CD4-positive, alpha-beta T cell (primary cell): ENCODE measurements around the gene PLXDC2. TPM values are rescaled to one million over a fixed set of nuclear protein-coding genes. Genes with fewer than 3 reads are reported as not detected.

Experiments used
- ATAC-seq: fragments of 200-7000 bp; cut with Tn5 transposase; one replicate; pipeline ENCODE4 v1.10.0; 2022; ENCODE audit warnings: mild to moderate bottlenecking; ENCODE audit not compliant: poor library complexity
- CTCF ChIA-PET: fragments of 350-600 bp; sonication (Branson Sonifier 250); formaldehyde crosslinking; loops from one replicate; lab custom pipeline; 2021; ENCODE audit warnings: antibody characterized with exemption, inconsistent platforms; lab: Charles Lee
- POLR2A ChIA-PET: fragments of 350-600 bp; sonication (Branson Sonifier 250); formaldehyde crosslinking; loops from one replicate; lab custom pipeline; 2021; ENCODE audit warnings: antibody characterized with exemption, inconsistent platforms; lab: Charles Lee
- DNase-seq, 14 experiments: peaks; one replicate each; pipeline ENCODE4 v3.0.0-alpha.2; 2013 to 2020; ENCODE audit warnings: mixed read lengths in 2 of 14
- H3K27ac ChIP-seq, 2 donors: one replicate each; pipeline versions ENCODE4 v1.5.1 to v1.7.0; 2013; ENCODE audit warnings: low read length in 2 of 2, low read depth in 1 of 2, mild to moderate bottlenecking in 1 of 2
- H3K27me3 ChIP-seq, 2 experiments: 1 replicate in 1 of 2; 2 replicates in 1 of 2; pipeline versions ENCODE4 v1.6.1 to v1.7.0; 2013; ENCODE audit warnings: low read length in 2 of 2, control low read depth in 1 of 2, mild to moderate bottlenecking in 1 of 2, moderate library complexity in 1 of 2; ENCODE audit not compliant: insufficient read depth in 2 of 2, control insufficient read depth in 1 of 2
- H3K36me3 ChIP-seq: one replicate; pipeline ENCODE4 v1.6.1; 2013; ENCODE audit warnings: low read length, control low read depth; ENCODE audit not compliant: insufficient read depth
- H3K4me1 ChIP-seq: one replicate; pipeline ENCODE4 v1.6.1; 2013; ENCODE audit warnings: low read length, control low read depth; ENCODE audit not compliant: insufficient read depth
- H3K4me3 ChIP-seq: one replicate; pipeline ENCODE4 v1.5.1; 2013; ENCODE audit warnings: mild to moderate bottlenecking, low read length, moderate library complexity
- H3K9me3 ChIP-seq, 2 experiments: 1 replicate in 1 of 2; 2 replicates in 1 of 2; pipeline versions ENCODE4 v1.6.1 to v1.7.0; 2013; ENCODE audit warnings: low read length in 2 of 2, mild to moderate bottlenecking in 2 of 2, control low read depth in 1 of 2, moderate library complexity in 1 of 2; ENCODE audit not compliant: control insufficient read depth in 1 of 2, insufficient read depth in 1 of 2
- H3K27ac Mint-ChIP-seq: one replicate; pipeline ENCODE4 v1.8.0; 2020; ENCODE audit warnings: mixed read lengths
- H3K27me3 Mint-ChIP-seq: one replicate; pipeline ENCODE4 v1.8.0; 2021; ENCODE audit warnings: mixed read lengths
- H3K36me3 Mint-ChIP-seq: one replicate; pipeline ENCODE4 v1.8.0; 2021; ENCODE audit warnings: low read depth, mixed read lengths
- H3K4me1 Mint-ChIP-seq: one replicate; pipeline ENCODE4 v1.8.0; 2021; ENCODE audit warnings: low read depth, mixed read lengths
- H3K4me3 Mint-ChIP-seq: one replicate; pipeline ENCODE4 v1.8.0; 2020; ENCODE audit warnings: mild to moderate bottlenecking, mixed read lengths
- H3K9me3 Mint-ChIP-seq: one replicate; pipeline ENCODE4 v1.8.0; 2020; ENCODE audit warnings: mixed read lengths
- CTCF ChIP-seq: fragments of 200-600 bp; IDR thresholded peaks from one replicate; pipeline ENCODE4 v1.8.0; 2022; ENCODE audit warnings: antibody characterized with exemption, mild to moderate bottlenecking
- intact Hi-C, 2 experiments: fragments of 100-400 bp; cut with DNase I in 1 of 2; cut with micrococcal nuclease in 1 of 2; formaldehyde crosslinking; loops; one replicate each; pipeline versions ENCODE4 v1.15.1 to v1.9.0; 2023 to 2025; cut with DNase I, micrococcal nuclease
- total RNA-seq, 174 experiments: library from RNA in 2 of 174; stranded (reverse) in 2 of 174; gene quantifications; one replicate each; pipeline ENCODE4 v1.2.3 and lab custom pipeline; 2021 to 2026

PLXDC2 gene
- total RNA-seq, 2 experiments from 2014 or later: 0.41 to 0.61 TPM

- H3K9me3 ChIP-seq: peaks cover 0 to 9% of the 10 kb centered on the region in 2 experiments
- Mint-ChIP-seq H3K9me3 (peaks cover 5% of the 10 kb centered on the region), H3K27me3 (no peaks in the 10 kb centered on the region), H3K27ac (no peak overlapping the region), H3K36me3 (no peaks in the 10 kb centered on the region), H3K4me1 (no peaks in the 10 kb centered on the region), H3K4me3 (no peak overlapping the region)
- no peaks in the 10 kb centered on the region for H3K4me1 ChIP-seq
- H3K4me3 ChIP-seq: no peak overlapping the region
- DNase-seq (no peak), ATAC-seq (no peak)
- ChIA-PET CTCF (no interaction called here), POLR2A (no interaction called here)
- H3K27me3 ChIP-seq: no peaks in the 10 kb centered on the region
- no peak for TF ChIP-seq CTCF
- intact Hi-C loops: no loop called here
- H3K36me3 ChIP-seq: no peaks in the 10 kb centered on the region
- no peak overlapping the region for H3K27ac ChIP-seq
Measured at GRCh38 chr10:19917751-19918478, 101.7 kb downstream of the PLXDC2 start.

- Histone ChIP-seq H3K36me3 (no peaks in the 10 kb centered on the region), H3K4me1 (no peaks in the 10 kb centered on the region), H3K27ac (no peak overlapping the region), H3K4me3 (no peak overlapping the region), H3K9me3 (peaks cover 0 to 9% of the 10 kb centered on the region in 2 experiments), H3K27me3 (no peaks in the 10 kb centered on the region)
- H3K36me3 Mint-ChIP-seq: no peaks in the 10 kb centered on the region
- H3K27me3 Mint-ChIP-seq: no peaks in the 10 kb centered on the region
- no peaks in the 10 kb centered on the region for H3K4me1 Mint-ChIP-seq
- DNase-seq: no peak
- CTCF ChIA-PET: no interaction called here
- POLR2A ChIA-PET: no interaction called here
- no peak for TF ChIP-seq CTCF
- H3K27ac Mint-ChIP-seq: no peak overlapping the region
- peaks cover 4% of the 10 kb centered on the region for H3K9me3 Mint-ChIP-seq
- intact Hi-C loops: no loop called here
- H3K4me3 Mint-ChIP-seq: no peak overlapping the region
- no peak for ATAC-seq
Measured at GRCh38 chr10:19918794-19919193, 102.6 kb downstream of the PLXDC2 start.

- H3K27me3 ChIP-seq: no peaks in the 10 kb centered on the region
- CTCF ChIA-PET: no interaction called here
- no peaks in the 10 kb centered on the region for H3K36me3 Mint-ChIP-seq
- POLR2A ChIA-PET: no interaction called here
- H3K27ac ChIP-seq: no peak overlapping the region
- DNase-seq (no peak), ATAC-seq (no peak)
- intact Hi-C loops: no loop called here
- H3K36me3 ChIP-seq: no peaks in the 10 kb centered on the region
- peaks cover 0 to 9% of the 10 kb centered on the region in 2 experiments for H3K9me3 ChIP-seq
- H3K4me1 ChIP-seq: no peaks in the 10 kb centered on the region
- TF ChIP-seq CTCF: no peak
- H3K27ac Mint-ChIP-seq: no peak overlapping the region
- H3K4me3 Mint-ChIP-seq: no peak overlapping the region
- no peaks in the 10 kb centered on the region for H3K27me3 Mint-ChIP-seq
- H3K9me3 Mint-ChIP-seq: peaks cover 1% of the 10 kb centered on the region
- H3K4me1 Mint-ChIP-seq: no peaks in the 10 kb centered on the region
- no peak overlapping the region for H3K4me3 ChIP-seq
Measured at GRCh38 chr10:19919671-19920070, 103.4 kb downstream of the PLXDC2 start.
